ENCODE measurements around the gene EFS.

Gene EFS

DNA sequence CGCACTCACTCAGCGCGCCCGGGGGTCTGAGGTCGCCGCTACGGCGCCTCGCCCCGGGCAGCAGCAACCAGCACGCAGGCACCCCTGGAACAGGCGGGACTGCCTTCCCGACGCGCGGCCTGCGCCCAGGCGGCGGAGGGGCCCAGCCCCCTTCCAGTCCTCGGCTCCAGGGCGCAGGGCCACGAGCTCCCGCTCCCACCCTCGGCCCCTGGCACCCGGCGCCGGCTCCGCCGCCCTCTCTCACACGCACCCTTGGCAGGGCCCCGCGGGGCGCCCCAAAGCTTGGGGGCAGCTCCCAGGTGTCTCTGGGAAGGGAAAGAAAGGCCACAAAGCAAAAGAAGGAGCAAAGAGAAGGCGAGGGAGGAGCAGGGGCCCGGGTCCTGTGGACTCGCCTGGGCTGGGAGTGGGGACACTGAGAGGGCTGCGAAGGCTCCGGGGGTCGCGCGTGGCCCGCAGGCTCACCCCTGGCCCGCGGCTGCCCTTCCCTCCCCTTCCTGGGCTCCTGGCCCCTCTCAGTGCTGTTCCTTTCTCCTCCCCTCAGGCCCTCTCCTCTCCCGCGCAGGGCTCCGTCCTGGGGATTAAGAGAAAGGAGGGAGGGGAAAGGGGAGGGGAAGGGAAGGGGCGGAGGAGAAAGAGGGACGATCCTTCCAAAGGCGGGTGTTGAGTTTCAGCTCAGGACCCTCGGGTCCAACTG lies 907 bp upstream of the EFS start:
- peak overlapping the region; percentile 47 for H3K4me3 ChIP-seq (ENCODE audit: control insufficient read depth, low read depth, low read length)
- TF ChIP-seq, protein P1, sequence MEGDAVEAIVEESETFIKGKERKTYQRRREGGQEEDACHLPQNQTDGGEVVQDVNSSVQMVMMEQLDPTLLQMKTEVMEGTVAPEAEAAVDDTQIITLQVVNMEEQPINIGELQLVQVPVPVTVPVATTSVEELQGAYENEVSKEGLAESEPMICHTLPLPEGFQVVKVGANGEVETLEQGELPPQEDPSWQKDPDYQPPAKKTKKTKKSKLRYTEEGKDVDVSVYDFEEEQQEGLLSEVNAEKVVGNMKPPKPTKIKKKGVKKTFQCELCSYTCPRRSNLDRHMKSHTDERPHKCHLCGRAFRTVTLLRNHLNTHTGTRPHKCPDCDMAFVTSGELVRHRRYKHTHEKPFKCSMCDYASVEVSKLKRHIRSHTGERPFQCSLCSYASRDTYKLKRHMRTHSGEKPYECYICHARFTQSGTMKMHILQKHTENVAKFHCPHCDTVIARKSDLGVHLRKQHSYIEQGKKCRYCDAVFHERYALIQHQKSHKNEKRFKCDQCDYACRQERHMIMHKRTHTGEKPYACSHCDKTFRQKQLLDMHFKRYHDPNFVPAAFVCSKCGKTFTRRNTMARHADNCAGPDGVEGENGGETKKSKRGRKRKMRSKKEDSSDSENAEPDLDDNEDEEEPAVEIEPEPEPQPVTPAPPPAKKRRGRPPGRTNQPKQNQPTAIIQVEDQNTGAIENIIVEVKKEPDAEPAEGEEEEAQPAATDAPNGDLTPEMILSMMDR (IDR thresholded peaks at IDR 0.05; ENCODE audit: control insufficient read depth, insufficient read depth, low read depth, low read length, missing control alignments): no peak

DNA sequence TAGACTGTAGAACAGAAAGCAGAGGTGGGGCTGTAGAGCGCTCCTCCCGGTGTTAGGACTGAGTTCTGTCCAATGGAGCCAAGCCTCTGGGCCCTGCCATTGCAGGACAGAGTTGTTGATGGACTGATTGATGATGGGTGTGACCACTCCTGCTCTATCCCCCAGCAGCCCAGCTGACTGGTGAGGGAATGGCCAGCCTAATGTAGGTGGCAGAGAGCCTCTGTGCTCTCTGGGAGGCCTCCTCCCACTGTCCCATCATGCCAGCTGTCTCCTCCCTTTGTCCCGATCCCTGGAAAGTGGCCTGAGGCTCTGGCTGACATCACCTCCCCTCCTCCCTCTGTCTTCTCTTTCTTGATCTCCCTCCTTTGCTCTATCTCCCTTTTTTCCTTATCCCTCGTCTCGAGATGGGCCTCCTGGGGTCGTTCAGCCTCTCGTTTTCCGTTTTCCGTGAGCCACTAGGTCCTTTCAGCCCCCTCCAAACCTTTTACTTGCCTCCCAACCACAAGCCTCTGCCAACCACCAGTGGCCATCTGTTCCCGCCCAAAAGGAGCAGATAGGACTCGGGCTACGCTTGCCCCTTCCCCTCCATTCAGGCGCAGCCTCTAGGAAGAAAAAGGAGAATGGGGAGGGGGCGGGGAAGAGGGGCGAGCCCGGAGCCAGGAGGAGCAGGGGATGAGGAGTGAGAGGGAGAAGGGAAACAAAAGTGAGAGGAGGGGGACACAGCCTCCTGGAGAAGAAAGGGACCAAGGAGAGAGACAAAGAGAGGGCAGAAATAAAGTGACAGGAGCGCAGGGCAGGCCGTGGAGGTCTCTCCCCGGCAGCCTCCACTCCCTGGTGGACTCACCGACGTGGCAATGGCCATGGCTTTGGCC lies 572 bp downstream of the EFS start:
- TF ChIP-seq, protein P1 (IDR thresholded peaks at IDR 0.05; ENCODE audit: control insufficient read depth, insufficient read depth, low read depth, low read length, missing control alignments): no peak
- peak overlapping the region; percentile 53 for H3K4me3 ChIP-seq (ENCODE audit: control insufficient read depth, low read depth, low read length)
- no peak for DNase-seq (ENCODE audit: low read depth)

More for the DNA sequence above, 907 bp upstream of the EFS start:
- no peak for DNase-seq (ENCODE audit: low read depth)

DNA sequence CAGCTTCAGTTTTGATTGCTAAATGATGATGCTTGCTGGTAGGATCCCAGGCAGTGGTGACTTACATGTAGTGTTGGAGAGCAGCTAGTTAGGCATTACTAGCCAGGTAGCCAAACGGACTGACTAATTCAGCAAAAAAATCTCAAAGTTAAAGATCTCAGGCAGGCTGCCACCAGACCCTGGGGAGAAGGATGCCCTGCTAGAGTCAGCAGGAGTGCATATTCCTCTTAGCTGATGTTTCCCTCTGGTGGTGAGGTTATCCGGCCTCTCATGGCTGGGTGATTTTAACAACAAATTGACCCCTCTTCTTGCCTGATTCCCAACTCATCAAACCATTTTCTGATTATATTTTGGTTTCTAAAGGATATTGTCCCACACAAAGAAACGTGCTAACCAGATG lies 2.8 kb downstream of the EFS start:
- H3K4me3 ChIP-seq (ENCODE audit: control insufficient read depth, low read depth, low read length): no peak overlapping the region
- TF ChIP-seq, protein P1 (IDR thresholded peaks at IDR 0.05; ENCODE audit: control insufficient read depth, insufficient read depth, low read depth, low read length, missing control alignments): peak; percentile 35
- DNase-seq (ENCODE audit: low read depth): no peak

DNA sequence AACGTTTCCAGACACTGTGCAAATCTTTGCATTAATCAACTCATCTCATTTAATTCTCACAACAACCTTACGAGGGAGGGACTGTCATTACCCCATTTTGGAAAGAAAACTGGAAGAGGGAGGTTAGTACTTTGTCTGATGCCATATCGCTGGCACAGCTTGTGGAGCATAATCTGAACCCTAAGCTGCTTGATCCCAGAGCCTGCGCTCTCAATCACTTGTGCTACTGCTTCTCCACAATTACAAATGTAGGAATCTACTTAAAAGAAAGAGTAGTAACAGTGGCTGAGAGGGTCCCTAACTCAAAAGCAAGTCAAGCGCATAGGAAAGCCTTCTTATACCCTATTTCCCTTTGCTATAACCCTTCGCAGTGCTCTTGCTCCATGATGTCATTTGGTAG lies 3.2 kb downstream of the EFS start:
- H3K4me3 ChIP-seq (ENCODE audit: control insufficient read depth, low read depth, low read length): no peak overlapping the region
- TF ChIP-seq, protein P1 (IDR thresholded peaks at IDR 0.05; ENCODE audit: control insufficient read depth, insufficient read depth, low read depth, low read length, missing control alignments): no peak
- DNase-seq (ENCODE audit: low read depth): no peak

DNA sequence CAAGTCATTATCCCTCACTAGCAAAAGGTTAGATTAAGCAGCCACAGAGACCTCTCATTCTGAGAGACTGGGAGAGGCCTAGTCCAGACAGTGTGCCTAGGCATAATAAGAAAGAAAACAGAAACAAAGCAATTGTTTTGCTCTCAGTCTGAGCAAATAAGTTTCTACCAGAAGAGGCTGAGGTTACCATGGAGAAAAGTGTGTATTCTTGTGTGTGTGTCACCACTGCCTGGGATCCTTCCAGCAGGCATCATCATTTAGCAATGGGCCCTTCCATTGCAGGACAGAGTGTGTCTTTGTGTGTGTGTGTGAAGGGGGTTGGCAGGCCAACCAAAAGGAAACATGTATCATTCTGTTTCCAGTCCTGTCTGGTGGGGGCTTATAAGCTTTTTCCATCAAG lies 3.7 kb downstream of the EFS start:
- no peak overlapping the region for H3K4me3 ChIP-seq (ENCODE audit: control insufficient read depth, low read depth, low read length)
- peak; percentile 23 for DNase-seq (ENCODE audit: low read depth)
- TF ChIP-seq, protein P1 (IDR thresholded peaks at IDR 0.05; ENCODE audit: control insufficient read depth, insufficient read depth, low read depth, low read length, missing control alignments): no peak

DNA sequence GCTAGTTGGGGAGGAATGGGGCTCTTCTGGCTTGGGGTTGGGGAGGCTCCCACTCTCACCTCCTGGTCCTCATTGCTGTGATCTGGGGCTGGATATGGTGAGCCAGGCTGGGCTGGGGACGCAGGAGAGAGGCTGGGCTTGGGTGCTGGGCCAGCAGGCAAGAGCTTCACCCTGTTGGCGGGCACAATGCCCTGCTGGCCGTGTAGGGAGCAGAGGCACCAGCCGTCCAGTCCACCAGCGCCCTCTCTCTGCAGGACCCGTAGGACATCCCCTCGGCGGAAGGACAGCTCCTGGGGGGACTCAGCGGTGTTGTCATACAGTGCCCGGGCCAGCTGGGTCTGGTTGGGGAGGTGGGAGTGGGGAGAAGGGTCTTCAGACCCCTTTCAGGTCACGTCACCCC lies 4.5 kb downstream of the EFS start:
- no peak for DNase-seq (ENCODE audit: low read depth)
- H3K4me3 ChIP-seq (ENCODE audit: control insufficient read depth, low read depth, low read length): no peak overlapping the region
- TF ChIP-seq, protein P1 (IDR thresholded peaks at IDR 0.05; ENCODE audit: control insufficient read depth, insufficient read depth, low read depth, low read length, missing control alignments): peak; percentile 12

Data from AG09309 (cell line).